GM12892 (cell line): ENCODE data around the gene DOCK2.

Experiments
- POLR2A ChIP-seq: IDR thresholded peaks from 2 replicates; pipeline ENCODE4 v1.6.1; 2011; ENCODE audit warnings: low read depth, low read length, control low read depth
- POLR2AphosphoS5 ChIP-seq: IDR thresholded peaks from 2 replicates; pipeline ENCODE4 v1.6.1; 2011; ENCODE audit warnings: low read depth, low read length, control low read depth

GRCh38 chr5:169758886-169759285 lies 121.8 kb downstream of the DOCK2 start:
- no peak for TF ChIP-seq POLR2AphosphoS5
- no peak for TF ChIP-seq POLR2A
